Lower leg skin (tissue), 4 donors: ENCODE measurements around the gene CLRN1. TPM values are rescaled to one million over a fixed set of nuclear protein-coding genes. Genes with fewer than 3 reads are reported as not detected.

ENCODE experiments used
- DNase-seq, 2 donors: peaks; one replicate each; pipeline ENCODE4 v3.0.0-alpha.2; 2019; ENCODE audit warnings: low spot score in 2 of 2
- H3K4me3 ChIP-seq: fragments of 200-600 bp; sonication (generic); 2 replicates; pipeline ENCODE4 v1.5.1; 2017; ENCODE audit warnings: mild to moderate bottlenecking, low read depth; ENCODE audit not compliant: poor library complexity, severe bottlenecking
- CTCF ChIP-seq, 3 donors: fragments of 450-650 bp; IDR thresholded peaks; one replicate each; pipeline ENCODE4 v1.5.1; 2016; ENCODE audit warnings: antibody characterized with exemption in 3 of 3, mild to moderate bottlenecking in 3 of 3, moderate library complexity in 2 of 3
- POLR2A ChIP-seq, 2 donors: fragments of 450-650 bp; IDR thresholded peaks; one replicate each; pipeline ENCODE4 v1.6.1; 2016 to 2017; ENCODE audit warnings: antibody characterized with exemption in 2 of 2, mild to moderate bottlenecking in 1 of 2, moderate library complexity in 1 of 2
- WGBS, 2 donors: methylation state at CpG; one replicate each; pipeline ENCODE4 v1.1.5; 2018; 5-methylcytosine and 5-hydroxymethylcytosine counted together
- intact Hi-C: fragments of 100-400 bp; cut with DNase I; formaldehyde crosslinking; loops from one replicate; pipeline ENCODE4 v1.15.0; 2023; ENCODE audit warnings: low total_unique reads
- total RNA-seq, 4 donors: library from RNA; depleted of rRNA; stranded (reverse); fragments of >200 nt; gene quantifications; one replicate each; pipeline ENCODE4 v1.1.0, GENCODE V29; 2016

Gene CLRN1
- total RNA-seq, 4 donors from 2014 or later: not detected

- no peak for TF ChIP-seq CTCF (IDR thresholded peaks at IDR 0.05)
- no peak for TF ChIP-seq POLR2A (IDR thresholded peaks at IDR 0.05)
- WGBS, 2 donors: 81 to 82% methylated on average over 6 of the region's 6 CpGs
- no peak overlapping the region for H3K4me3 ChIP-seq
- intact Hi-C loops: no loop called here
- DNase-seq: no peak
These were observed 30.7 kb upstream of the CLRN1 start for GRCh38 chr3:151003029-151003767.

DNA sequence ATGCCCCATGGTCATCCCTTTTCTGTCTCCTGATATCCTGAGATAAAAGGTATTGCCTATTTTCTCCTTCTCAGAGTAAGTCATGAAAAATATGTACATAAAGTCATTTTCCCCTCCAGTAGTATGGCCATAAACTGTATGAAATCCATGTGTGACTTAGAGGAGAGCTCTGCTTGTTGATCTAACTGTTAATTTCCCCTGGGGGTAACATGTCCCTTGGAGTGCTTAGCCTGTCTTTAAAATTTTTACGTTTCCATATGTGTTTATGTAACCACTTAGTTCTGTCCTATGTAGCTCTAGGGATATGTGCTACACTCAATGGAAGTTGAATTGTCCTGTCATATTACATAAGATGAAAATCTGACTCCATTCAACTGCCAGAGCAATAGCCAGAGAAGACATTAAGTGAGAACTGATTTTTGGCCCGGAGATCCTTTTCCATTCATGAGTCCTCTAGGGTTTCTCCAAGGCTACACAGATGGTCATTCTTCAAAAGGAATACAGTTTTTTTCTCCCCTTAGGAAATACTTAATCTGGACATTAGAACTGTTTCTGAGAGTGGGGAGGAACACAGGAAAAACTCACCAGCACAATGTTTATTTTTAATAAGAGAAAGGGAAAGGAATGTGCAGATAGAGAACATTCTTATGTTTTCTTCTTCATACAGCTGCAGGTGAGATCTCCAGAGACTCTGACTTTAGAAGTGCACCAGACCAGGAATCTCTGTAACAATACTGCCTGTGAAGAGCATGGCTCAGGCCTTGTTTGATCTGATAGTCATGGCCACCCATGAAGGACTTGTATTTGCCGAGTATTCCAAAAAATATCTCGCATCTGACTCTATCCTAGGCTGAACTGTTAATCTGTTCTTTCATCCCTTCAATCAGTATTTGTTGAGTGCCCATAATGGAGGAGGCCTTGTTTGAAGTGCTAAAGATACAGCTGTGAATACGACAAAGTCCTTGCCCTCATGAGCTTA lies 29.8 kb upstream of the CLRN1 start:
- intact Hi-C loops: no loop called here
- no peak for DNase-seq
- TF ChIP-seq CTCF (IDR thresholded peaks at IDR 0.05) (no peak), POLR2A (IDR thresholded peaks at IDR 0.05) (no peak)
- 68% methylated on average over 5 of the region's 5 CpGs for WGBS, 2 donors
- no peak overlapping the region for H3K4me3 ChIP-seq

- 59 to 66% methylated on average over 5 of the region's 5 CpGs for WGBS, 2 donors
- no peak for DNase-seq
- TF ChIP-seq CTCF (IDR thresholded peaks at IDR 0.05): no peak
- TF ChIP-seq POLR2A (IDR thresholded peaks at IDR 0.05): no peak
- intact Hi-C loops: no loop called here
- H3K4me3 ChIP-seq: no peak overlapping the region
These were observed 26.5 kb upstream of the CLRN1 start for GRCh38 chr3:150998996-150999395.

DNA sequence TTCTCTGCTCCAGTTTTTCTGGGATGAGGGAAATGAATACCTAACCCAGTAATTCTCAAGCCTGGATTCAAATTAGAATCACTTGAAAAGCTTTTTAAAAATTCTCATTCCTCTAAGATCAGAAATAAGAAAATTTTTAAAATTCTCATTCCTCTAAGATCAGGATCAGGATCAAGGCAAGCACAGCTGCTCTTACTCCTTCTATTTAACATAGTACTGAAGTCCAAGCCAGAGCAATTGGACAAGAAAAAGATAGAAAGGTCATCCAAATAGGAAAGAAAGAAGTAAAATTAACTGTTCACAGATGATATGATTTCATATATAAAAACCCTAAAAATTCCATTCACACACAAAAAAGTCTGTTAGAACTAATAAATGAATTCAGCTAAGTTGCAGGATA lies 24.2 kb upstream of the CLRN1 start:
- DNase-seq: no peak
- no peak for TF ChIP-seq POLR2A (IDR thresholded peaks at IDR 0.05)
- no peak for TF ChIP-seq CTCF (IDR thresholded peaks at IDR 0.05)
- intact Hi-C loops: no loop called here
- H3K4me3 ChIP-seq: no peak overlapping the region

- intact Hi-C loops: no loop called here
- no peak for DNase-seq
- no peak overlapping the region for H3K4me3 ChIP-seq
- no peak for TF ChIP-seq CTCF (IDR thresholded peaks at IDR 0.05)
- TF ChIP-seq POLR2A (IDR thresholded peaks at IDR 0.05): no peak
These were observed 23.0 kb upstream of the CLRN1 start for GRCh38 chr3:150995510-150995909.
